ENCODE measurements around the gene C1orf74.

DNA sequence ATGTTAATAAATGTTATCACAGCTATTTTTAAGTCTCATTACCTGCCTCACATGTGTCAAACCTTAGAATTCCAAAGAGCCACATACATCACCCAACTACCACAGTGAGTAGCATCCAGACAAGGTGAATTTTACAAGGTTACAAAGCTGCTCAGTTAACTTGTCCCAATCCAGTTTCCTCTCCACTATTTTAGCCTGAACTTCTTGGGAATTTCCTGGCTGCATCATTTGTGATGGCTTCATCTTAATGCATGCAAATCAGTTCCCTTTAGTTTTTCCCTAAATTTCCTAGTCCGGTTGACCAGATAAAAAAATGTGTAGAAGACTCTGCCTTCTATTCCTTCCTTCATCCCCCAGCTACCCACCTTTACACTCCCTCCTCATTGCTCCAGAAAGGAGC, 29.1 kb downstream of the C1orf74 start:
- TF ChIP-seq, protein P1, sequence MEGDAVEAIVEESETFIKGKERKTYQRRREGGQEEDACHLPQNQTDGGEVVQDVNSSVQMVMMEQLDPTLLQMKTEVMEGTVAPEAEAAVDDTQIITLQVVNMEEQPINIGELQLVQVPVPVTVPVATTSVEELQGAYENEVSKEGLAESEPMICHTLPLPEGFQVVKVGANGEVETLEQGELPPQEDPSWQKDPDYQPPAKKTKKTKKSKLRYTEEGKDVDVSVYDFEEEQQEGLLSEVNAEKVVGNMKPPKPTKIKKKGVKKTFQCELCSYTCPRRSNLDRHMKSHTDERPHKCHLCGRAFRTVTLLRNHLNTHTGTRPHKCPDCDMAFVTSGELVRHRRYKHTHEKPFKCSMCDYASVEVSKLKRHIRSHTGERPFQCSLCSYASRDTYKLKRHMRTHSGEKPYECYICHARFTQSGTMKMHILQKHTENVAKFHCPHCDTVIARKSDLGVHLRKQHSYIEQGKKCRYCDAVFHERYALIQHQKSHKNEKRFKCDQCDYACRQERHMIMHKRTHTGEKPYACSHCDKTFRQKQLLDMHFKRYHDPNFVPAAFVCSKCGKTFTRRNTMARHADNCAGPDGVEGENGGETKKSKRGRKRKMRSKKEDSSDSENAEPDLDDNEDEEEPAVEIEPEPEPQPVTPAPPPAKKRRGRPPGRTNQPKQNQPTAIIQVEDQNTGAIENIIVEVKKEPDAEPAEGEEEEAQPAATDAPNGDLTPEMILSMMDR (IDR thresholded peaks at IDR 0.05), result no peak
- TF ChIP-seq POLR2A (IDR thresholded peaks at IDR 0.05) (no peak), POLR2AphosphoS5 (IDR thresholded peaks at IDR 0.05) (no peak)

All from breast epithelium (tissue), 3 donors.